ENCODE results near the gene CMIP.
A peak's percentile ranks its signal among the peaks of the same experiment; 100 is the strongest.

The CMIP gene

GRCh38 chr16:81693041-81693743 lies 248.6 kb downstream of the CMIP start:
- DNase-seq: no peak

- DNase-seq: no peak
Measured at GRCh38 chr16:81693744-81694303, 249.2 kb downstream of the CMIP start.

- no peak for DNase-seq
Measured at GRCh38 chr16:81694494-81695280, 250.1 kb downstream of the CMIP start.

- no peak for DNase-seq
Measured at GRCh38 chr16:81695321-81696165, 250.9 kb downstream of the CMIP start.

GRCh38 chr16:81696166-81696960 lies 251.8 kb downstream of the CMIP start:
- no peak for DNase-seq

- peak; percentile 18 for DNase-seq
Measured at GRCh38 chr16:81696961-81697615, 252.5 kb downstream of the CMIP start.

GRCh38 chr16:81697616-81698309 lies 253.2 kb downstream of the CMIP start:
- DNase-seq: no peak

GRCh38 chr16:81698310-81698641 lies 253.7 kb downstream of the CMIP start:
- no peak for DNase-seq

- DNase-seq: no peak
Measured at GRCh38 chr16:81699596-81699995, 255.0 kb downstream of the CMIP start.

GRCh38 chr16:81700071-81700779 lies 255.6 kb downstream of the CMIP start:
- DNase-seq: no peak

GRCh38 chr16:81700780-81701165 lies 256.2 kb downstream of the CMIP start:
- DNase-seq: no peak

- no peak for DNase-seq
Measured at GRCh38 chr16:81701296-81701970, 256.8 kb downstream of the CMIP start.

GRCh38 chr16:81702506-81702905 lies 257.9 kb downstream of the CMIP start:
- no peak for DNase-seq

- no peak for DNase-seq
Measured at GRCh38 chr16:81703177-81704155, 258.9 kb downstream of the CMIP start.

GRCh38 chr16:81705261-81705660 lies 260.7 kb downstream of the CMIP start:
- DNase-seq: no peak

GRCh38 chr16:81706327-81707295 lies 262.0 kb downstream of the CMIP start:
- DNase-seq: no peak
